Stimulated activated CD4-positive, alpha-beta T cell treated with anti-CD3 and anti-CD28 coated beads, Interleukin-1b, Interleukin-23, amount 100 ng/mL, for 4 hours (primary cell): ENCODE data around the gene USP28.
A peak's percentile ranks its signal among the peaks of the same experiment; 100 is the strongest.
"Not testable (repeated sequence)": the region's sequence is repeated elsewhere in the genome, so short reads cannot be mapped to it uniquely, and the experiment has no call there.

Source experiments
- DNase-seq, 2 donors: peaks; one replicate each; pipeline ENCODE4 v3.0.0-alpha.2; 2020; ENCODE audit warnings: low read depth in 2 of 2

The USP28 gene

GRCh38 chr11:113773416-113774173, 101.8 kb downstream of the USP28 start, which contains the start of gene ZW10:
ZW10 (minus strand) TSS chr11:113773692; CDS start chr11:113773666, 26 bp downstream.
- peak; percentile 81 to 86 for DNase-seq

DNA sequence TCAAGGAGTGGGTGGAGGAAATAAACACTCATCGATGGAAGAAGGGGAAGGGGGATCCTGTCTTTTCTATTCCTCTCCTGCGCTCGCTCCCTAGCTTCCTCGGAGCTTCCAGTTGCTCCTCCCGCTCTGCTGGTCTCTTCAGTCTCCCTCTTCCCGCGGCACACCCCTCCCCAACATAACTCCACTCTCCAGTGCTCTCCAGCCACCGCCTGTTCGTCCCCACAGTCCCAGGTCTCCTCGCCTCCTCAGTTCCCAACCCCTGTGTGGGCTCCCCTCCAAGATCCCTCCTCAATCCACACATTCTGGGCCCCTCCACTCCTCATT, 102.3 kb downstream of the USP28 start:
- DNase-seq: no peak

DNA sequence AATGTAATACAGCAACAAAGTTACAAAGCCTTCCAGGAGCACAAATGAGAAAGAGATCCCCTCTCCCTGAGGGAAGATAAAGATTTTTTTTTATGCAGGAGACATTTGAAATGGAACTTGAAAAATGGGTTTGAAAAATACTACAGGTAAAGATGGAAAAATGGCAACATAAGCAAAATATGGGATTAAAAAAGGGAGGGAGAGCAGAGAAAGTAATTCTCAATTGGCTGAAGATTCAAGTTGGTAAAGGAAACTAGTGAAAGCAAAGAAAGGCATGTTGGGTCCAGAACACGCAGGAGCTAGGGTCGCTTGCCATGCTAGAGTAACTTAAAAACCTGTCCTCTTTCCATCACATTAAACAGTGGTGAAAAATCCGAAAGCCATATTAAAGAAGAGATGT, 103.4 kb downstream of the USP28 start:
- no peak for DNase-seq

GRCh38 chr11:113764527-113765219, 110.7 kb downstream of the USP28 start:
- no peak for DNase-seq

- DNase-seq: not testable (repeated sequence)
Measured at GRCh38 chr11:113763040-113763439, 112.3 kb downstream of the USP28 start.

DNA sequence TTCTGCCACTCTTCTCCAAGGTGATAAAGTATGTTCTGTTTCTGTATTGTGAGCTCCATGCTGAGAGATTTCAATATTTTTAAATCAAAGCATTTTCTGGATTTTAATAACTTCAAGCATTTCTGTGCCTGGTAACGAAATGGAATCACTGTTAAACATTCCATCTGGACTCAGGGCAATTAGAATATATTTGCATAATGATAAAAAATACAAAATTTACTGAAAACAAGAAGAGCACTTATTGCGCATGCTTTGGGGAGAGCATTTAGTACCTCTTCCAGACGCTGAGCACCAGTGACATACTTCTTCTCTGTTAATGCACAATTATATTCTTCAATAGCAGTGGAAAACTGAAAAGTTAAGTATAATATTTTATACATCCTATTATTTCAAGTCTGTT, 115.1 kb downstream of the USP28 start:
- DNase-seq: no peak

- no peak for DNase-seq
Measured at GRCh38 chr11:113752932-113753331, 122.4 kb downstream of the USP28 start.
